Measurements from ENCODE around the gene MALT1.
A peak's percentile ranks its signal among the peaks of the same experiment; 100 is the strongest.
"Not testable (repeated sequence)": the region's sequence is repeated elsewhere in the genome, so short reads cannot be mapped to it uniquely, and the experiment has no call there.

MALT1 gene, protein sequence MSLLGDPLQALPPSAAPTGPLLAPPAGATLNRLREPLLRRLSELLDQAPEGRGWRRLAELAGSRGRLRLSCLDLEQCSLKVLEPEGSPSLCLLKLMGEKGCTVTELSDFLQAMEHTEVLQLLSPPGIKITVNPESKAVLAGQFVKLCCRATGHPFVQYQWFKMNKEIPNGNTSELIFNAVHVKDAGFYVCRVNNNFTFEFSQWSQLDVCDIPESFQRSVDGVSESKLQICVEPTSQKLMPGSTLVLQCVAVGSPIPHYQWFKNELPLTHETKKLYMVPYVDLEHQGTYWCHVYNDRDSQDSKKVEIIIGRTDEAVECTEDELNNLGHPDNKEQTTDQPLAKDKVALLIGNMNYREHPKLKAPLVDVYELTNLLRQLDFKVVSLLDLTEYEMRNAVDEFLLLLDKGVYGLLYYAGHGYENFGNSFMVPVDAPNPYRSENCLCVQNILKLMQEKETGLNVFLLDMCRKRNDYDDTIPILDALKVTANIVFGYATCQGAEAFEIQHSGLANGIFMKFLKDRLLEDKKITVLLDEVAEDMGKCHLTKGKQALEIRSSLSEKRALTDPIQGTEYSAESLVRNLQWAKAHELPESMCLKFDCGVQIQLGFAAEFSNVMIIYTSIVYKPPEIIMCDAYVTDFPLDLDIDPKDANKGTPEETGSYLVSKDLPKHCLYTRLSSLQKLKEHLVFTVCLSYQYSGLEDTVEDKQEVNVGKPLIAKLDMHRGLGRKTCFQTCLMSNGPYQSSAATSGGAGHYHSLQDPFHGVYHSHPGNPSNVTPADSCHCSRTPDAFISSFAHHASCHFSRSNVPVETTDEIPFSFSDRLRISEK
- 209 to 267 reads per million in 2 experiments for total RNA-seq

DNA sequence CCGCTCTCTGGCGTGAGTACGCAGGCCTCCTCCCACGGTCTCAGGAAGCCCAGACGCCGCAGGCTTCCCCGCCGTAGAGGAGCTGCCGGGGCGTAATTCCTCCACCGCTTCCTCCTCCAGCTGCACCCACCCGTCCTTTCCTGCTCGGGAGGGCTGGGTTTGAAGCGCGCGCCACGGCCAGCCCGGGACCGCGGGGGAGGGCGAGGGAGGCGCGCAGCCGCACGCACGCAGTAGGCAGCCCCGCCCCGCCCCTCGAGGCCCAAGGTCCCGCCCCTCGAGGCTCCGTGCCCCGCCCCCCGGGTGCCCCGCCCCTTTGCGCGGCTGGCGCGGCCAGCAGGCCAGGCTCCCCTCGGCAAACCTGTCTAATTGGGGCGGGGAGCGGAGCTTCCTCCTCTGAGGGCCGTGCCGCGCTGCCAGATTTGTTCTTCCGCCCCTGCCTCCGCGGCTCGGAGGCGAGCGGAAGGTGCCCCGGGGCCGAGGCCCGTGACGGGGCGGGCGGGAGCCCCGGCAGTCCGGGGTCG lies at the start of gene MALT1:
Gene MALT1 (plus strand): TSS at position 355 of the 521 bp plus-strand sequence. CDS start 179 bp downstream, outside the sequence.
- peak; percentile 92 for DNase-seq (ENCODE audit: low read depth)

DNA sequence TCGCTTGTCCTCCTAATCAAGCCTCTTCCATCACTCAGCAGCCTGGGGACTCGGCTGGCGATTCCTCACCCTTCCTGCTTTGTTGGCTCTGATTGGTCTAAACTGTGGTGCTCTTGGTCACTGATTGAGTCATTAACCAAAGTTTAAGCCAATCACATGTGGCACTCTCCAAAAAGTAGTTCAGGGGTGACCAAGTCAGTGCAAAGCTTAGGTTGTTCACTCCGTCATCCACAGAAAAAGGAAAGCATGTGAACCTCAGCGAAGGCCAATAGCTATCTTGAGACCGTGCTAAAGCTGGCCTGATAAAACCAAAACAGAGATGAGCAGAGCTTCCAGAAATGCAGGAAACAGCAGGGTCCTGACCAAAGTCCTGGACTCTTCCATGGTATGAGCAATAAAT lies 47.3 kb upstream of the MALT1 start:
- DNase-seq (ENCODE audit: low read depth), result no peak

DNA sequence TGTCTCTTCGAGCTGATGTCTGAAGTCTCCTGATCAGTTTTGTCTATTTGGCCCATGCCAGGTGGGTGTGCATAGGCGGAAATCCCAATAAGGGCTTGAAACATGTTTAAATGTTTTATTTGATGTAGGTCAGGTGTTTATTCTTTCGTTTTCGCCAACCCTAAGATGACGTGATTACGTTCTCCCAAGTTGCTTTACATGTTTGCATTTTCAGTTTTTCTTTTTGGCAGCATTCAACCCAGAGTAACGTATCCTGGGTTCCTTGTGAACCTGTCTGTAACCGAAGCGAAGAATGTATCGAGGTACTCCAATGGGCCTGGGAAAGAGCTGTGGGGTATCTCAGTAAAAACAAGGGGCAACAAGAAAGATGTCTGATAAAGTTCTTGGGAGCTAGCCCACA lies 45.4 kb upstream of the MALT1 start:
- DNase-seq (ENCODE audit: low read depth), result no peak

DNA sequence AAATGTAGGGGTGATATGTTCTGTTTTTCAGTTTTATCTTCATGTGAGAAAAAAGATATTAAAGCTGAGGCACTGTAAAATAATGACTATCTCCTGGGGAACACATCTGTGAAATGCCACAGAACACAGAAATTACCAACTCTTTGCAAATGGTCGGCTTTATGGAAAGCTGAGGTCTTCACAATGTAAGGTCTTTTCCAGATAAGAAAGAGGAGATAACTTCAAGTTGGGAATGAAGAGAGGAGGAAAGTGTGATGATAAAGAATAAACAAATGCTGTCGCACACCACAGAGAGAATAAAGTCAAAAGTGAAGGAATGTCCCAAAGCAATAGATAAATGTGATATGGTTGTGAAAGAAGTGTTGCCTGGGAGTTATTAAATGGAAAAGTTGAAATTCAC lies 41.2 kb upstream of the MALT1 start:
- DNase-seq (ENCODE audit: low read depth), result no peak

DNA sequence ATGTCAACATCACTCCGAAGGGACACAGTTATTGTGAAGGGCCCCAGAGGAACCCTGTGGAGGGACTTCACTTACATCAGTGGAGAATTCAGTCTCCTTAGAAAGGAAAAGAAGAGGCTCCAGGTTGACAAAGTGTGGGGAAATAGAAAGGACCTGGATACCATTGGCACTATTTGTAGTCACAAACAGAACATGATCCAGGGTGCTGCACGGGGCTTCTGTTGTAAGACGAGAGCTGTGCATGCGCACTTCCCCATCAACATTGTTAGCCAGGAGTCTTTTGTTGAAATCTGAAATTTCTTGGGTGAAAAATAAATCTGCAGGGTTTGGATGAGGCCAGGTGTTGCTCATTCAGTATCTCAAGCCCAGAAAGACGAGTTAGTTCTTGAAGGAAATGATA lies 40.0 kb upstream of the MALT1 start:
- no peak for DNase-seq (ENCODE audit: low read depth)

DNA sequence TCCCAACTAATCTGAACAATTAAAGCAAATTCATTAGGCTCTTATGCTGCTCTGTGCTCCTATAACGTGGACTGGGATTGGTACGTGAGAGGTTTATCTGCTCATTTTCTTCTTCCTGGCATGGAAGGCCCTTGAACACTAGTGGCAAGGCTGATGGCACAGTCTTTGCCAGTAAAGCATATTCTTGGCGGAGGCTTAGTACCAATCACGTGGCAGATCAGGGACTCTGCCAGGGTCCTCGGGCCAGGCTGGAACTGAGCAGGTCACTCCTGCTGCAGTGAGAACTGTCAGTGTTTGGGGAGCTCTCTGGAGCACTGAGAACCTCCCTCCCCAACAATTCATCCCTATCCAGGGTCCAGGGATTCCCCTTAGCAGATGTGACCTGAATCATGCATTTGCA lies 38.7 kb upstream of the MALT1 start:
- DNase-seq (ENCODE audit: low read depth), result no peak

DNA sequence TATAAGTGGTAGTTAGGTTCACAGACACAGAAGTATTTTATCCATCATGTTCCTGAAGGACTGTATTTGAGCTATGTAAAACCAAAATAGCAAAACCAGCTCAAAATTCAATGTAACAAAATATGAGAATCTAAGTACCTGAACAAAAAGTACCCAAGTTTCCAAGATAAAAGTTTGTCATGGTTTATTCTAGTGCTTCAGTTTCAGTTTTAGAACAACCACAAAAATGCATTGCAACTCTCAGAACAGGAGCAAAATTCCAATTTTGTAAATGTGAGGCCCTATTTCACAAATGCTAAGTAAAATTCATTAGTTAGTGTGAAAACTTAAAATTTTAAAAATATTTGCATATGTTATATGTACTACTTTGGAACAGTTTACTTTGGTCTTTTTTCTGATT lies 37.4 kb upstream of the MALT1 start:
- no peak for DNase-seq (ENCODE audit: low read depth)

DNA sequence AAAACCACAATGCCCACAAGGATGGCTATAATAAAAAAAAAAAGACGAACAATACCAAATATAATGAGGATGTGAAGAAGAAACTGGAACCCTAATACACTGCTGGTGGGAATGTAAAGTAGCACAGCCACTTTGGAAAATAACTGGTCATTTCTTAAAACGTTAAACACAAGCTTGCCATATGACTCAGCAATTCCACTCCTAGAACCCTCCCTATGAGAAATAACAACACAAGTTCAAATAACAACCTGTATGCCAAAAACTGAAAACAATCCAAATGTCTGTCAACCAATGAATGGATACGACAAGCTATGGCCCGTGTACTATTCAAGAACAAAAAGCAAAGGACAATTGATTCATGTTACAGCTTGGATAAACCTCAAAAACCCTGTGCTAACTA lies 35.4 kb upstream of the MALT1 start:
- no peak for DNase-seq (ENCODE audit: low read depth)

DNA sequence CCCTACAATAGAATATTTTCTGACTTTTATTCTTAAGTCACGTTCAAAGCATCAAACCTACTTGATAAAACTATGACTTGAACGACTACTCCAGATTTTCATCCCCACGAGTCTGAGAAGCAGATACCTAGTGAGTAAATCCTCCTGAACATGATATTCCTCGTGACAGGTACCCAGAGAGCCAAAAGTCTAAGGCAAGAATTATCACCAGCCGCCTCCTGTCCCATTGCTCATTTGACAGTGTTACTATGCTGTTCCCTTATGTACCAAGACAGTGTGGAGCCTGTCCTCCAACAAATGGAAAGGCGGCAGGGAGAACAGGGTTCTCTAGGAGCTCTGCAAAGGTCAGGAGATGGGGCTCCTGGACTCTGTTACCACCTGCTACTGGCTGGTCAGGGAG lies 34.1 kb upstream of the MALT1 start:
- DNase-seq (ENCODE audit: low read depth), result no peak

DNA sequence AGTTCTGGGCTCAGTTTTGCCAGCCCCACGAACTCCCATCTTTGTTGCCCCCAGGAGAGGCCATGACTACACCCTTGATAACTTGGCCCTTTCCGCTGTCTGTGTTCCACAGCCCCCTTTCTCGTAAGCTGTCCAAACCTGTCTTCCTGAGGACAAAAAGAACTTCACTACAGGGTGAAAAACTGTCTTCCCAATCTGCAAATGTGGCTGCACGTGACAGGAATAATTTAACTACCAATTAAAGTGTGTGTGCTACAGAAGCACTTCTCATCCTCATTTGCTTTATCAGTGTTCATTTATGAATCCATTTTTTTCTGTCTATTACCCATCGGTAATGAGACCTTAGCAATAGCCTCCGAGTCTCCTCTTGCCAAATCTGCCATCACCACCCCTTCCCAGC lies 33.3 kb upstream of the MALT1 start:
- DNase-seq (ENCODE audit: low read depth), result no peak

DNA sequence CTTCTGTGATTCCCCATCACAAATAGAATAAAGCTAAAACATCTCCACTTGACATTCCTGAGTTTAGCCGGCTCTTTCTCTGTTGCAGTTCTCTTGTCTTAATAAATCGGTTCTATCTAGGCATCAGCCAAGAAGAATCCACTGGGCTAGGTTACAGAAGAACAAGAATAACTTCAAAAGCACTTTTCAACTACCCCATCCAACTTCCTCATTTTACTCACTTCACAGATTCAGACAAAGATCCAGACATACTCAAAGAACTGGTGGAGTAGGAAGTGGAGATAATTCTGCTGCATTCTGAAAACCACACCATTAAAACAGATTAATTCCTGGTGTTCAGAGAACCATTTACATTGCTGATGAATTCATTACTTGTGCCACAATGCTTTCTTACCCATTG lies 32.8 kb upstream of the MALT1 start:
- DNase-seq (ENCODE audit: low read depth), result no peak

DNA sequence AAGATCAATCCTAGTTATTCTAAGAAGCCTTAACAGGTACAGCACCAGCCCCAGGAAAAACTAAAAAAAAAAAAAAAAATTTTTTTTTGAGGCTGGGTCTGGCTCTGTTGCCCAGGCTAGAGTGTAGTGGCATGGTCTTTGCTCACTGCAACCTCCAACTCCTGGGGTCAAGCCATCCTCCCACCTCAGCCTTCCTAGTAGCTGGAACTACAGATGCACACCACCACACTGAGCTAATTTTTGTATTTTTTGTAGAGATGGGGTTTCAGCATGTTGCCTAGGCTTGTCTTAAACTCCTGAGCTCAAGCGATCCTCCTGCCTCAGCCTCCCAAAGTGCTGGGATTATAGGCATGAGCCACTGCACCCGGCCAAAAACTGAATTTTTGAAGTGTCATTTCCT lies 32.0 kb upstream of the MALT1 start:
- no peak for DNase-seq (ENCODE audit: low read depth)

DNA sequence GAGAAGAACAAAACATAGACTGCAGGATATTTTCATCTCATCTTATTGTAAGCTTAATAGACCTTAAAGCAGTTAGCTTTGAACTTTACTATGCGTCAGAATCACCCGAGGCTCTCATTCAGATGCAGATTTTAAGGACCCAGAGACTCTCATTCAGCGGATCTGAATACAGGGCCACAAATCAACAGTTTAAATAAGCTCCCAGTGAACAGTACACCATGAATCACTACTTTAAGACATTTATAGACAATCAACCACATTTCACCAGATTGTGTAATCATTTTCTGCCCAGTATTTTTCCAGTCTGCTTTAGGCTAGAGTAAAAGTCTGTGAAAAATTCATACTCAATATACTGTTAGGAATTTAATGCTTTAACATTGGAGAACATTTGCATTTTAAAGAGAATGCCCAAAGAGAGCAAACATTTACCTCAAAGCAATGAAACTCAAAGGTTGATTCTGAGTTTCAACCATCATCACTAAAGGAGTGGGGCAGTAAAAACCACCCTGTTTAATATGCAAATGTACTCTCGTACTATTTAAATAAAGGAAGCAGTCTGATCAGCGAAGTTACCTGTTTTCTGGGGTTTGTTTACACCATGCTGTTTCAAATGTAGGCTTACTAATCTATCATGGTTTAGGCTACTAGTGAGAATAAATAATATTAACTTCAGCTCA lies 31.4 kb upstream of the MALT1 start:
- no peak for DNase-seq (ENCODE audit: low read depth)

DNA sequence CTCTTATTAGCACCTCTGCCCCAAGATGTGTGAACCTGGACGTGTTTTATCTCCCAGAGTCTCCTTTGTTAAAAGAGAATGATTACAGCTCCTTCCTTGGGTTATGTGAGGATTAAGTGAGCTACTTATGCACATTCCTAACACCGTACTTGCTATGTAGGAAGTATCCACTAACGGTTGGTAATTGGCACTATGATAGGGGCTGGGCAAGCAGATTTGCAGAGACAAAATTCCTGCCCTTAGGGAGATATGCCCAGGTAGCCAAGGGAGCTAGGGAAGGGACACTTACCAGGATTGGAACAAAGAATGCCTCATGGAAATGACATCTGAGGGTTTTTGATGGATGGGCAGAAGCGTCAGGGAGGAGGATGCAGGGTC lies 30.8 kb upstream of the MALT1 start:
- DNase-seq (ENCODE audit: low read depth), result no peak

DNA sequence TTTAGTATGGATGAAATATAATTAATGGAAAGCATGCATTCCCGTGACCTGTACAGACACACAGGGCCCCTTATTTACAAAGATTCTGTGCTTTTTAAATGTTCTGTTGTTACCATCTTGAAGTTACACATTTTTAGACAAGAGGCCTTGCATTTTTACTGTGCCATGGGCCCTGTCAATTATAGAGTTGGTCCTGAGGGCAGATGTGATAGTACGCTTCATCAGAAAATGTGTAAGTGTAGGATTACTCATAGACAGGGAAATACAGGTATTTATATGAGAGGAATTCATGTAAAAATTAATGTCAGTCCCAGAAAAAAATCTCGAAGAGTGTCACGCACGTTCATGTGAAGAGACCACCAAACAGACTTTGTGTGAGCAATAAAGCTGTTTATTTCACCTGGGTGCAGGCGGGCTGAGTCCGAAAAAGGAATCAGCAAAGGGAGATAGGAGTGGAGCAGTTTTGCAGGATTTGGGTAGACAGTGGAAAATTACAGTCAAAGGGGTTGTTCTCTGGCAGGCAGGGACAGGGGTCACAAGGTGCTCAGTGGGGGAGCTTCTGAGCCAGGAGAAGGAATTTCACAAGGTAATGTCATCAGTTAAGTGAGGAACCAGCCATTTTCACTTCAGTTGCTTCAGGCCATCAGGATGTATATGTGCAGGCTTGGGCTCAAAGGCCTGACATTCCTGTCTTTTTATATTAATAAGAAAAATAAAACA lies 30.2 kb upstream of the MALT1 start:
- DNase-seq (ENCODE audit: low read depth), result no peak

DNA sequence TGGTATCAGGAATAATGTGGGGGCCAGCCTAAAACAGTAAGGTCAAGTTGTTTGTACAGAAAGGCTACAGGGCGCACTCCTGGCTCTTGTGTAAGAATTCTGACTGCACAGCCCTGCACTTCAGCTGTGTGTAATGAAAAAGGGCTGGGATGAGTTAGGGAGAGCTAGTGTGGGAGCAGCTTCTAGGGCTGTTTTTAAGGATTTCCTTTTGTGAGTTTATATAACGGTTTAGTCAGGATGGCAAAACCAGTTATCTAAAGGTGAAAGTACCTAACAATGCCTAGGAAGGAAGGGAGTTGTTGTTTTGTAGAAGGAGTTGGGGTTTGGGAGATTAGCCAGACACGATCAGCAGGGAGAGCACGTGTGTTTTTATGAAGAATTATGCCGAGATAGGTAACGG lies 27.7 kb upstream of the MALT1 start:
- DNase-seq (ENCODE audit: low read depth), result not testable (repeated sequence)

DNA sequence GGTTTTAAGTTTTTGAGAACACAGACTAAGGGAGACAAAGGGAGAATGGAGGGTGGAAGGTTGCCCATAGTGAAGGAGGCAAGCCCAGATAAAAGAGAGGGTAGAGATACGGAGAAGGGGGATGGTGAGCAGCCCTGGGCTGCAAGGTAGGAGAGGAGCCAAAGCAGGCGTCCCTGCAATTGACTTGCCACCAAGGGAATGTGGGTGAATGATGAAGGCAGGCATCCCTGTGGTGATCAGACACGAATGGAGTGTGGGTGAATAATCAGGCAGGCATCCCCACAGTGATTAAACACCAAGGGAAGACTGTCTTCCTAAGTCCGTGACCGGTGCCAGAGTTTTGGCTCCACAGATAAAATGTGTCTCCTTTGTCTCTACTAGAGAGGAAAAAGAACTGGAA lies 25.9 kb upstream of the MALT1 start:
- DNase-seq (ENCODE audit: low read depth), result no peak

DNA sequence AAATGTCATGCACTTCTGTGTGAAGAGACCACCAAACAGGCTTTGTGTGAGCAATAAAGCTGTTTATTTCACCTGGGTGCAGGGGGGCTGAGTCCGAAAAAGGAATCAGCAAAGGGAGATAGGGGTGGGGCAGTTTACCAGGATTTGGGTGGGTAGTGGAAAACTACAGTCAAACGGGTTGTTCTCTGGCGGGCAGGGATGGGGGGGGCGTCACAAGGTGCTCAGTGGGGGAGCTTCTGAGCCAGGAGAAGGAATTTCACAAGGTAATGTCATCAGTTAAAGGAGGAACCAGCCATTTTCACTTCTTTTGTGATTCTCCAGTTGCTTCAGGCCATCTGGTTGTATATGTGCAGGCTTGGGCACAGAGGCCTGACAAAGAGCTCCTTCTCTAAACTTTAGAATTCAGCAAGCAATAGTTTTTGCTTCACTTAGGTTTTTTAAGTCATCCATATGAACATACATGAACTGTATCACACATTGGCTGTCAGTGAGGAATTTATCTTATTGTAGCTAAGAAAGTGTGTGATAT lies 24.9 kb upstream of the MALT1 start:
- no peak for DNase-seq (ENCODE audit: low read depth)

DNA sequence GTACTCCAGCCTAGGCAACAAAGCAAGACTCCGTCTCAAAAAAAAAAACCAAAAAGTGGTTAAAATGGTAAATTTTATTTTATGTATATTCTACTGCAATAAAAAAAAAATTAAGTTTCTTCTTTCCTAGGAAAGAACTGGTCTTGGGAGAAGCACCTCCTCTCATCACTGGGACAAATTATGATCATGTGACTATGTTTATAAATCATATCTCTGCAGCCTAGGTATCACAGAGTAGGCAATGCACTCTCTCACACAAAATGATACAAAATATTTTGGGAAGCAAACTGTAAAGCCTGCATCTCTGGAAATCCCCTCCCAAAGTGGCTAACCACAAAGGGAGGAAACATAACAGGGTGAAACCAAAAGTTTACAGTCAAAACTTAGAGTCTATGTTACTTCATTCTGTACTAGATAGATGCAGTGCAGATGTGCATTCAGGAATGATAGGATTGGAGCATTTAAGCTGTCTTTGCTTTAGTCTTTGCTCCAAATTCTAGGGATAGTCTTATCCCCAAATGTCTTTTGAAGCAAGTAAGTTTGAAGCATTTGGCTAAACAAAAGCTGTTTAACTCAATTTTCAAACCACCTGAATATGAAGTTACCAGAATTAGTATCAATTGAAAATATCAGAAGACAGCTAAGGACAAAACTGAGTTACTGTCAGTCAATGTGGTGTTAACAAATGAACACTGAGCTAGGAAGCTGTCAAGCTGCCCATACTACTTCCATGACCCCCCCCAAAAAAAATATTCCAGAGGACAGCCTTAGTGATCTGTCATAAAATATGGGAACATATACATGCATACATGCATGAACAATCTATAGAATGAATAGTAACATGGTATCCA lies 21.1 kb upstream of the MALT1 start:
- no peak for DNase-seq (ENCODE audit: low read depth)

DNA sequence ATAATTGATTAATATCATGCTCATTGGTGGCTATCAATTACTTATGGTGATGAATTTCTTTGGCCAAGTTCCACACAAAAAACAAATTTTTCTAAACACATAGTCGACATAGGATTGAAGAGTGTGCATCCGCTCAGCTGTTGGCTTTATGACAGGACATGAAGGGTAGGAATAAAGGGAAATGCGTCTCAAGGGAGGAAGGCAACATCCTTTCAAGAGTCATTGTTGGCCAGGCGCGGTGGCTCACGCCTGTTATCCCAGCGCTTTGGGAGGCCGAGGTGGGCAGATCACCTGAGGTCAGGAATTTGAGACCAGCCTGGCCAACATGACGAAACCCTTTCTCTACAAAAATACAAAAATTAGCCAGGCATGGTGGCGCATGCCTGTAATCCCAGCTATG lies 20.4 kb upstream of the MALT1 start:
- DNase-seq (ENCODE audit: low read depth), result not testable (repeated sequence)
